Activated T-cell treated with anti-CD3 and anti-CD28 coated beads, Interleukin-2, amount 50 U/mL, for 48 hours (primary cell): Measurements from ENCODE around the gene IL3RA.

Source experiments
- DNase-seq, 2 experiments: peaks; one replicate each; pipeline ENCODE4 v3.0.0-alpha.2; 2020

IL3RA gene

GRCh38 chrX:1385253-1386223, 49.0 kb downstream of the IL3RA start:
- DNase-seq, result peak in 1 of 2 experiments; percentile 45

- DNase-seq, result peak in 1 of 2 experiments; percentile 28
These were observed 49.9 kb downstream of the IL3RA start for GRCh38 chrX:1386338-1387127.

- DNase-seq, result peak; percentile 24 to 28
These were observed 50.7 kb downstream of the IL3RA start for GRCh38 chrX:1387141-1387776.

GRCh38 chrX:1388651-1389050, 52.1 kb downstream of the IL3RA start:
- DNase-seq, result peak; percentile 20 to 21

- peak; percentile 20 to 21 for DNase-seq
These were observed 52.8 kb downstream of the IL3RA start for GRCh38 chrX:1389181-1389992.

GRCh38 chrX:1389993-1390285, 53.4 kb downstream of the IL3RA start:
- no peak for DNase-seq

- peak in 1 of 2 experiments; percentile 17 for DNase-seq
These were observed 54.2 kb downstream of the IL3RA start for GRCh38 chrX:1390621-1391369.

GRCh38 chrX:1391370-1391706, 54.8 kb downstream of the IL3RA start:
- no peak for DNase-seq

- DNase-seq, result peak; percentile 99 to 100
These were observed 55.3 kb downstream of the IL3RA start, which contains the start of gene SLC25A6 for GRCh38 chrX:1391707-1392375. TSS of gene SLC25A6 (minus strand) at chrX:1392113. CDS start at chrX:1392009, 104 bp downstream.

- no peak for DNase-seq
These were observed 55.9 kb downstream of the IL3RA start for GRCh38 chrX:1392376-1393068.

- peak in 1 of 2 experiments; percentile 14 for DNase-seq
These were observed 57.5 kb downstream of the IL3RA start for GRCh38 chrX:1393871-1394615.

- peak in 1 of 2 experiments; percentile 19 for DNase-seq
These were observed 58.3 kb downstream of the IL3RA start for GRCh38 chrX:1394731-1395501.

- no peak for DNase-seq
These were observed 59.1 kb downstream of the IL3RA start for GRCh38 chrX:1395646-1396216.

- peak in 1 of 2 experiments; percentile 14 for DNase-seq
These were observed 60.4 kb downstream of the IL3RA start for GRCh38 chrX:1397001-1397400.

- peak in 1 of 2 experiments; percentile 18 for DNase-seq
These were observed 61.1 kb downstream of the IL3RA start for GRCh38 chrX:1397441-1398270.

- peak in 1 of 2 experiments; percentile 20 for DNase-seq
These were observed 62.1 kb downstream of the IL3RA start for GRCh38 chrX:1398431-1399340.
